AML-193 (cell line): ENCODE measurements around the gene LSAMP.

Experiments
- DNase-seq, 2 experiments: peaks; one replicate each; lab custom pipeline; 2025; lab: John Stamatoyannopoulos, UW

Gene LSAMP

GRCh38 chr3:116018646-116019045 lies 426.6 kb downstream of the LSAMP start:
- DNase-seq = no peak

DNA sequence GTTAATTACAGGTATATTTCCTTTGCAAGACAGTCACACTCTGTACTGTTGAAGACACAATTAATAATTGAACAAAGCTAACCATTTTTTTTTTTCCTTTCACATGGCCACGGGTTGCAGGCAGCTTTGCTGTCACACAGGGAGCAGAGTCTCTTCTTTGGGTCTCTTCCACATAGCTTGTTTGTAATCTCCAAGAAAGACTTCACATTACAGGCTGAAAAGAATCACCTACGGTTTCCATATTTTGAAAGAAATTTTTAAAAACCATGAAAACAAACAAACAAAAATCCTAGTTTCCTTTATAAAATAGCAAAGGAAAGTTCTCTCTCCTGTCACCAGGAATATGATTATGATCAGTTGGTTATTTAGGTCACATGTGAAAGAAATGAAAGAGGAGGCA lies 429.4 kb downstream of the LSAMP start:
- DNase-seq = no peak

GRCh38 chr3:116007000-116007399 lies 438.3 kb downstream of the LSAMP start:
- no peak for DNase-seq

DNA sequence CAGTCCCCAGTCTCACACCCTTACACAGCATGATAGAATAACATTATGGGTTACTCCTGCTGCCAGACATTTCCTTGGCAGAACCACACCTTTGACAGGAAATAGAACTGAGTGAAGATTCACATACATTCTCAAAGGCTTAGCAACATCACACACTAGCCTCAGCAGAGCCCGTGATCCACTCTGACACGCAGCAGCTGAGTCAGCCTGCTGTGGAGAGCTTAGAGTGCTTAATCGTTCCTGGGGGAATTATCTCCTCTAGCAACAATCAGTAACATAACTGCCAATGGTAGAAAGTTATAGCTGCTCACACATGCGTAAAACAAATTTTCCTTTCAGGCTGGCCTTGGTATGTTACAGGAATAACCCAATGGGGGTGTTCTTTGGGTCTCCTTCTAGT lies 439.9 kb downstream of the LSAMP start:
- no peak for DNase-seq

DNA sequence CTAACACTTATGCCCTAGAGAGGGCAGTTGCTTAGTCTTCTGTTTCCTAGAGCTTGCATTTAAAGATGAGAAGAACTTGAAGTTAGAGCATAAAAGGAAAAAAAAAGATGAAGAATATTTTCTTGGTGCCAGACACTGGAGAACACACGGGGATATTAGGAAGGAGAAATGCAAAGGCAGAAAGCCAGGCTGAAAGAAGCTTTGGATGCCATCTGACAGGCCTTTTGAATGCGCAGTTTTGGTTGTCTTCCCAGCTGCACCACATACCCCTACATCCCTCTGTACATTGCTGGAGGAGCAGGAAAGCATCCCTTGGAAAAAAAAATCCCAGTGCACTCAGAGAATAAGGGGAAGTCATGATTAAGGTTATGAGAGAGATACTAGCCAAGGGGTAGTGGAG lies 443.1 kb downstream of the LSAMP start:
- no peak for DNase-seq

DNA sequence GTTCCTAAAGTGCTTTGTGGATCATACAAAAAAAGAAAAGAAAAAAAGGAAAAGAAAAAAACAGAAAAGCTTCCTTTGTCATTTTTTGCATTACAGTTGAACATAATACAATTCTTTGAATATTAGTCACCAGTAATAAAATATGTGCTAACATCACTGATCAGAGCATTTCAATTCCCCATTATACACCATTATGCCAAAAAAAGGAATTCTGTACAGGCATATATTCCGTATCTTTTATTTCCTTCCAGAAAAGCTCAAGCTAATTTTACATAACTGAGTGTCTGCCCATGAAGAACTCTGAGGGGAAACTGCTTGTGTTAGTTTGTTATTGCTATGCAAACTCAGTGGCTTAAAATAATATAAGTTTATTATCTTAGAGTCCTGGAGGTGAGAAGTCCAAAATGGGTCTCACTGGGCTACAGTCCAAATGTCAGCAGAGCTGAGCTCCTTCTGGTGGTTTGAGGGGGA lies 444.1 kb downstream of the LSAMP start:
- DNase-seq = no peak

GRCh38 chr3:116000311-116000710 lies 445.0 kb downstream of the LSAMP start:
- no peak for DNase-seq

- DNase-seq = no peak
Observed at GRCh38 chr3:115999613-116000012, 445.7 kb downstream of the LSAMP start.

- DNase-seq = no peak
Observed at GRCh38 chr3:115999001-115999585, 446.2 kb downstream of the LSAMP start.

DNA sequence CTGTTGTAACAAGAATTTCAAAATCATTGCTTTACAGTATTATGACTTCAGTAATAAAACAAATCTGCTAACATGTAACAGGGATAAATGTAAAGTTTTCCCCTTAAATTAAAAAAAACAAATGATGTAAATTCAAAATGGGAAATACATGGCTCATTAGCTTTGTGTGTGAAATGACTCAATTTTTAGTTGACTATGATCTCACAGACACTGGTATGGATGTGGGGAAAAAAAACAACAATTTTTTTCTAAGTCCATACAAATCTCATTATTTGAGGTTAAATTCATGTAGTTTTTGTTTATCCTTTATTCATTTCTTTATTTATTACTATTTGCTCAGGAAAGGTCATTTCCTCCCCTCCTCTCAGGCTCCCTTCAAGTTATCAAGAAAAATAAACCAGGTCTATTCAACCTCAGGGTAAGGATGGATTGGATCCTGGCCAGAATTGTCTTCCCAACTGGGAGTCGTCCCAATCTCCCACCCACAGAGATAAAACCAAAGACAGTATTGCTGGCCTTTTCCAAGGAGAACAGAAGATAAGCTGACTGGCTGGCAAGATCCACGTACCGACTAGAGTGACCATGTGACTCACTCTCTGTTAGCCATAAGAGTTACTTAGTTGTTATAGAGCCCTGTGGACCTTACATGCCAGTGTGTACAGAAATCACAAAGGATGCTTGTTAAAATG lies 448.7 kb downstream of the LSAMP start:
- DNase-seq = no peak

DNA sequence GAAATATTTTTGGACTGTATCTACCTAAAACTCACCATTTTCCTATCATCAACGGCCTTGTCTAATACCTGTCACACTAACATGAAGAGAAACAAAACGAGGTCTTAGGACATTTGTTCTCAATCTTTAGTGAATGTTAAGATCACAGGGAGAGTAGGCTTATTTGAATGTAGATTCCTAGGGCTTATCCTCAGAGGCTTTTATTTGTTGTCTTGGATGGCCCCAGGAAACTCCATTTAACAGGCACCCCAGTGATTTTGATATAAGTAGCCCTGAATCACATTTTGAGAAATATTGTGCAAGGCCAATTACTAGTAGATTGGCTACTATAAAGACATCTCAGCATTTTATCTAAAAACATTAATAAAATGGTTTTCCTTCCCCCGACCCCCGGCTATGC lies 454.6 kb downstream of the LSAMP start:
- DNase-seq = no peak

- no peak for DNase-seq
Observed at GRCh38 chr3:115989684-115990421, 455.4 kb downstream of the LSAMP start.

DNA sequence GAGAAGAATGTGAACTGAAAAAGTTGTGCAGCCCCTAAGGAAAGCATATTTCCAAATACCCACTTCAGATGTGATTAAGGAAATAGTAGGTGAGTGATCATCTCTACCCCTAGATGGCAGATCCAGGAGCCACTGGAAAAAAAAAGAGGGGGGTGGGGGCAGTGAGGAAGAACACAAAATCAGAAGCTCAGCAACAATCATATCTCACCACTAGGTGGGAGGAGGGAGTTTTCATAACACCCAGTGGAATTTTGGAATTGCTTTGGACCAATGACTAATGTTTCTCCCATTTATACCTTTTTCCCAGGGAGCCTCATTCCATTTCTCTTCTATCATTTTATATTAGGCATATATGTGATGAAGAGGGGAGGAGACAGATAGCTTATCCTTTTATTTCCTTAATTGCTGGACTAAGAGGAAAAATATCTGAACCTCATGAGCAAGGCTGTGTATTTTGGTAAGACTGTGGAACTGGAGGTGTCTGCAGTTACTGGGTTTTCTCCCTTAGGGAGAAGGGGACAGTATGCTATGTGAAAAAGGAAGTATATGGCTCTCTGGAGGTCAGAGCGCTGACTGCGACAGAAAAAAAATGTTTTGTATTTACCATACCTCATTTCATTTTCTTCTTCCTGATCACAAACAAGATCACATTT lies 458.6 kb downstream of the LSAMP start:
- peak; percentile 16 to 44 for DNase-seq

DNA sequence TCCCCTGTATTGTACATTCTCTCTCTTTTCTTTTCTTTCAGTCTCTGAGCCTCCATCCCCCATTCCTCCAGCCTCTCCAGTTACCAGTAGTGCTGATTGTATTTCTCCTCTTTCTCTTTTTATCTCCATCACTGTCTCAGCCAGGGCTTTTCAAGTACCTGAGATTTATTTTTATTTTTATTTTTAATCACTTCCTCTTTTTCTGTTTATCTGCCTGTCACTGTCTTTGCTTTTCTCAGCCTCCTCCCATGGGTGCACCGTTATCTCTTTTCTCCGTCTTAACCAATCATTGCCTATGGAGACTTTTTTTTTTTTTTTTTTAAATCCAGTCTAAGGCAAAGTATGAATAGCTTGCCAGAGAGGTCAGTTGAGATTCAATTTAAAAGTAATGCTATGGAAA lies 462.7 kb downstream of the LSAMP start:
- no peak for DNase-seq

- no peak for DNase-seq
Observed at GRCh38 chr3:115982108-115982507, 463.2 kb downstream of the LSAMP start.

GRCh38 chr3:115980709-115981108 lies 464.6 kb downstream of the LSAMP start:
- no peak for DNase-seq

GRCh38 chr3:115977866-115978265 lies 467.4 kb downstream of the LSAMP start:
- no peak for DNase-seq

DNA sequence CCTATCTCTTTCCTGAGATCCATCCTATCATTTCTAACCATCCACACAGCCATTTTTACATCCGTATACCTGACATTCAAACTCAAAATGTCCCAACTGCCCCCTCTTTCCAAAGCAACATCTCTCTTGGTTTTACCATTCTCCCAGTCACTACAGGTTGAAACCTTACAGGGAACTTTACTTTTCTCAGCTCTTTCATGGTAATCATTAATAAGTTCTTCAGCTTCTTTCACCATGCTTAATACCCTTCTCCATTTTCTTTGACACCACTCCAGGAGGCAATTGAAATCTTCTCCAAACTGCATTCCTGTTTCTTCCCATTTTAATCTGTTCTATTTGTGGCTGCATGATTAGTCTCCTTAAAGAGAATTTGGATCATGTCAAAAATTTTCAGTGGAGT lies 469.5 kb downstream of the LSAMP start:
- DNase-seq = no peak

DNA sequence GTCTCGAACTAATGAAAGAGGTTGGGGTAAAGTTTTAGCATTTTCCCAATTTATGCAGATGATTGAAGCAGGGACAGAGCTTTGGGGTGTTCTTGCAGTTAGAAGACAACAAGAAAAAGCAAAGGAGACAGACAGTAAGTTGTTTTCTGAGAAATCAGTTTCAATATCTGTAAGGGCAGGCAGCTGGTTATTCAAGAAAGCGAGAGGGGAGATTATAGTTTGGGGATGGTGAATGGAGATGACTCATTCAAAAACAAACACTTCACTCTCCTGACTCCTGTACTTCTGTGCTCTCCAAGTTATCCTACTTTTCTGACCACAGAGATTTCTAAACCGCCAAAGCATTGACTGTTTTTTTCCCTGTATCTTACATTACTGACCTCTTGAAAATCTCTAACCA lies 469.9 kb downstream of the LSAMP start:
- no peak for DNase-seq

GRCh38 chr3:115974940-115975339 lies 470.3 kb downstream of the LSAMP start:
- DNase-seq = no peak

GRCh38 chr3:115968871-115969270 lies 476.4 kb downstream of the LSAMP start:
- no peak for DNase-seq

- DNase-seq = no peak
Observed at GRCh38 chr3:115961380-115961779, 483.9 kb downstream of the LSAMP start.

- no peak for DNase-seq
Observed at GRCh38 chr3:115960799-115961198, 484.5 kb downstream of the LSAMP start.
